Mucosa of descending colon (tissue), 3 donors: ENCODE results near the gene FBXL19. TPM values are rescaled to one million over a fixed set of nuclear protein-coding genes. Genes with fewer than 3 reads are reported as not detected.

Experiments used
- ATAC-seq: fragments of 200-7000 bp; cut with Tn5 transposase; one replicate; pipeline ENCODE4 v1.9.1; 2020; ENCODE audit warnings: mild to moderate bottlenecking, moderate library complexity
- DNase-seq, 3 donors: peaks; one replicate each; pipeline ENCODE4 v3.0.0-alpha.2; 2020
- H3K36me3 ChIP-seq: fragments of 200-600 bp; one replicate; pipeline ENCODE4 v1.8.0; 2021; ENCODE audit warnings: low read depth, mild to moderate bottlenecking
- H3K4me1 ChIP-seq: fragments of 200-600 bp; one replicate; pipeline ENCODE4 v1.8.0; 2021; ENCODE audit warnings: low read depth, mild to moderate bottlenecking
- H3K4me3 ChIP-seq: fragments of 200-600 bp; one replicate; pipeline ENCODE4 v1.8.0; 2021; ENCODE audit warnings: mild to moderate bottlenecking
- H3K9me3 ChIP-seq: fragments of 200-600 bp; one replicate; pipeline ENCODE4 v1.8.0; 2021; ENCODE audit warnings: mild to moderate bottlenecking
- intact Hi-C, 2 donors: fragments of 100-400 bp; cut with DNase I in 1 of 2; cut with micrococcal nuclease in 1 of 2; formaldehyde crosslinking; loops; one replicate each; pipeline versions ENCODE4 v1.11.0 to v1.11.1; 2022; cut with DNase I, micrococcal nuclease
- total RNA-seq, 3 donors: library from RNA; stranded (reverse); fragmentation: NEBNext Ultra II Directional in 2 of 3; extraction: Animal tissue kit (Norgen Biotek cat#: 25700) in 2 of 3; gene quantifications; one replicate each; pipeline versions ENCODE4 v1.2.1 to v1.2.4, GENCODE V29; 2021 to 2023
- TF ChIP-seq, protein P1 (sequence below): fragments of 200-600 bp; IDR thresholded peaks from one replicate; pipeline ENCODE4 v1.8.0; 2022; ENCODE audit warnings: antibody characterized with exemption, mild to moderate bottlenecking
- donor health status: DM: no; HTN: no; CAD: no; lungs with moderate emphysema.
- donor health status: DM: no; HTN: no; CAD: no.
- donor health status: DM: no; HTN: yes; CAD: no.

FBXL19 gene
- total RNA-seq, 3 donors from 2014 or later, result 17.6 to 30.3 (median 22.4) TPM

DNA sequence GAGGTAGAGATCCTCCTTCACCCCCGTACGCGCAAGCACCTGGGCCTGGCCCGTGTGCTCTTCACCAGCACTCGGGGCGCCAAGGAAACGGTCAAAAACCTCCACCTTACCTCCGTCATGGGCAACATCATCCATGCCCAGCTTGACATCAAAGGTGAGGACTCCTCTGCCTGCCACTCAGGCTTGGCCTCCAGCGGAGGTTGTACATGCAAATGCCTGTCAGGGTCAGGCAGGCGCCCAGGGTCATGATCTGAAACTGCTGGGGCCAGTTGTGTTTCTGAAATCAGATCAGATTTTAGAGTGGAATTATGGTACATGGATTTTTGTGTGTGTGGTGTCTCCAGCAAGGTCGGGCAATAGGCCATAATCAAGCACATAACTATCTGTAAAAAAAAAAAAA, 38.0 kb downstream of the FBXL19 start:
- no peaks in the 10 kb centered on the region for H3K9me3 ChIP-seq
- H3K4me3 ChIP-seq, result no peak overlapping the region
- peaks cover 11% of the 10 kb centered on the region for H3K36me3 ChIP-seq
- H3K4me1 ChIP-seq, result peaks cover 9% of the 10 kb centered on the region
- TF ChIP-seq, protein P1, sequence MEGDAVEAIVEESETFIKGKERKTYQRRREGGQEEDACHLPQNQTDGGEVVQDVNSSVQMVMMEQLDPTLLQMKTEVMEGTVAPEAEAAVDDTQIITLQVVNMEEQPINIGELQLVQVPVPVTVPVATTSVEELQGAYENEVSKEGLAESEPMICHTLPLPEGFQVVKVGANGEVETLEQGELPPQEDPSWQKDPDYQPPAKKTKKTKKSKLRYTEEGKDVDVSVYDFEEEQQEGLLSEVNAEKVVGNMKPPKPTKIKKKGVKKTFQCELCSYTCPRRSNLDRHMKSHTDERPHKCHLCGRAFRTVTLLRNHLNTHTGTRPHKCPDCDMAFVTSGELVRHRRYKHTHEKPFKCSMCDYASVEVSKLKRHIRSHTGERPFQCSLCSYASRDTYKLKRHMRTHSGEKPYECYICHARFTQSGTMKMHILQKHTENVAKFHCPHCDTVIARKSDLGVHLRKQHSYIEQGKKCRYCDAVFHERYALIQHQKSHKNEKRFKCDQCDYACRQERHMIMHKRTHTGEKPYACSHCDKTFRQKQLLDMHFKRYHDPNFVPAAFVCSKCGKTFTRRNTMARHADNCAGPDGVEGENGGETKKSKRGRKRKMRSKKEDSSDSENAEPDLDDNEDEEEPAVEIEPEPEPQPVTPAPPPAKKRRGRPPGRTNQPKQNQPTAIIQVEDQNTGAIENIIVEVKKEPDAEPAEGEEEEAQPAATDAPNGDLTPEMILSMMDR, result no peak
- no peak for ATAC-seq
- intact Hi-C loops, result no loop called here
- DNase-seq, result no peak

DNA sequence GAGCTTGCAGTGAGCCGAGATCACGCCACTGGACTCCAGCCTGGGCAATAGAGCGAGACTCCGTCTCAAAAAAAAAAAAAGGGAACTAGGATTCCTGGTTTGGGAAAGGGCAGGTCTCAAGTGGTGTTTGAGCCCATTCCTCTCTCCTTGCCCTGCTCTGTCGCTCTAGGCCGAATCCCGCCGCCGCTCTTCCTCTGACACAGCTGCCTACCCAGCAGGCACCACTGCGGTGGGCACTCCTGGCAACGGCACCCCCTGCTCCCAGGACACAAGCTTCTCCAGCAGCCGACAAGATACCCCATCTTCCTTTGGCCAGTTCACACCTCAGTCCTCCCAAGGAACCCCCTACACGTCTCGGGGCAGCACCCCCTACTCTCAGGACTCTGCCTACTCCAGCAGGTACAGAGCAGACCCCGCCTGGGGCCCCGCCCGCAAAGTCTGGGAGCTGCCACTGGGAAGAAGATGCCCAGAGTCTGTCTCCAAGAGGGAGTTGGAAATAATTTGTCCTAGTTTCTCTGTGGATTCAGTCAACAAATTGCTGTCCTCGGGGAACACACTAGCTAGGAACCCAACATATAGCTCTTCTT, 40.6 kb downstream of the FBXL19 start:
- Histone ChIP-seq H3K36me3 (peaks cover 11% of the 10 kb centered on the region), H3K9me3 (no peaks in the 10 kb centered on the region), H3K4me3 (no peak overlapping the region), H3K4me1 (peaks cover 2% of the 10 kb centered on the region)
- DNase-seq (no peak), ATAC-seq (no peak)
- TF ChIP-seq, protein P1, result no peak
- intact Hi-C loops, result no loop called here

DNA sequence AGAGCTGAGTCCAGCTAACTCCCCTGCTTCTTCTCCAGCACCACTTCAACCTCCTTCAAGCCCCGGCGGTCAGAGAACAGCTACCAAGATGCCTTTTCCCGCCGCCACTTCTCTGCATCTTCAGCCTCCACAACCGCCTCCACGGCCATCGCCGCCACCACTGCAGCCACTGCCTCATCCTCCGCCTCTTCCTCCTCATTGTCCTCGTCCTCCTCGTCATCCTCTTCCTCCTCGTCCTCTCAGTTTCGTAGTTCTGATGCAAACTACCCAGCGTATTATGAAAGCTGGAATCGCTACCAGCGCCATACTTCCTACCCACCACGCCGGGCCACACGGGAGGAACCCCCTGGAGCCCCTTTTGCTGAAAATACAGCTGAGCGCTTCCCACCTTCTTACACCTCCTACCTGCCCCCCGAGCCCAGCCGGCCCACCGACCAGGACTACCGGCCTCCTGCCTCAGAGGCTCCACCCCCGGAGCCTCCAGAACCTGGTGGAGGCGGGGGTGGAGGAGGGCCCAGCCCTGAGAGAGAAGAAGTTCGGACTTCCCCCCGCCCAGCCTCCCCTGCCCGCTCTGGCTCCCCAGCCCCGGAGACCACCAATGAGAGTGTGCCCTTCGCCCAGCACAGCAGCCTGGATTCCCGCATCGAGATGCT, 41.3 kb downstream of the FBXL19 start:
- Histone ChIP-seq H3K4me1 (no peaks in the 10 kb centered on the region), H3K36me3 (peaks cover 11% of the 10 kb centered on the region), H3K4me3 (no peak overlapping the region), H3K9me3 (no peaks in the 10 kb centered on the region)
- ATAC-seq (no peak), DNase-seq (no peak)
- intact Hi-C loops, result no loop called here
- TF ChIP-seq, protein P1, result no peak

DNA sequence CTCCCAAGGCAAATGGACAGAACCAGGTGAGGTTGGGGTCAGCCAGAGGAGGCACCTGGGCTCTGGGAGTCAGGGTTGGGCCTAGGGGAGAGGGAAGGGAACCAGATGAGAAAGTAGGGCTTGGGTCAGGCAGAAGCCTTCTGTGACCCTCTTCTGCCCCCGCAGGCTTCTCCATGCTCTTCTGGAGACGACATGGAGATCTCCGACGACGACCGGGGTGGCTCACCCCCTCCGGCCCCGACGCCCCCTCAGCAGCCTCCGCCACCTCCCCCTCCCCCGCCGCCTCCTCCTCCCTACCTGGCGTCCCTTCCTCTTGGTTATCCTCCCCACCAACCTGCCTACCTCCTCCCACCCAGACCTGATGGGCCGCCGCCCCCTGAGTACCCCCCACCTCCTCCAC, 42.1 kb downstream of the FBXL19 start:
- Histone ChIP-seq H3K36me3 (peaks cover 11% of the 10 kb centered on the region), H3K4me3 (no peak overlapping the region), H3K9me3 (no peaks in the 10 kb centered on the region), H3K4me1 (no peaks in the 10 kb centered on the region)
- TF ChIP-seq, protein P1, result no peak
- no peak for DNase-seq
- intact Hi-C loops, result no loop called here
- ATAC-seq, result no peak

DNA sequence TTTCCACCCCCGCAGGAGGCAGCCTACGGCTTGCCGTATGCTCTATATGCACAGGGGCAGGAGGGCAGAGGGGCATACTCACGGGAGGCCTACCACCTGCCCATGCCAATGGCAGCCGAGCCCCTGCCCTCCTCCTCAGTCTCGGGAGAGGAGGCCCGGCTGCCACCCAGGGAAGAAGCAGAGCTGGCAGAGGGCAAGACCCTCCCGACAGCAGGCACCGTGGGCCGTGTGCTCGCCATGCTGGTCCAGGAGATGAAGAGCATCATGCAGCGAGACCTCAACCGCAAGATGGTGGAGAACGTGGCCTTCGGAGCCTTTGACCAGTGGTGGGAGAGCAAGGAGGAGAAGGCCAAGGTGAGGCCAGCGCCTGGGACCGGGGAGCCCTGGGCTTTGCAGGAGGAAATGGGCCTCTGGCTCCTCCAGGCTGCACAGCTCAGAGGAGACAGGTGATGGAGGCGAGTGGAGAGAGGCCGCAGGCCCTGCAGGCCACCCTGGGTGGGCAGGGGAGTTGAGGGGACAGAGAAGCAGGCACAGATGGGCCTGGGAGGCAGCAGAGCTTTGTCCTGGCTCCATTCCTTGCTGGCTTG, 42.8 kb downstream of the FBXL19 start:
- no peaks in the 10 kb centered on the region for H3K9me3 ChIP-seq
- H3K4me3 ChIP-seq, result no peak overlapping the region
- H3K4me1 ChIP-seq, result no peaks in the 10 kb centered on the region
- intact Hi-C loops, result no loop called here
- DNase-seq (no peak), ATAC-seq (no peak)
- peaks cover 8% of the 10 kb centered on the region for H3K36me3 ChIP-seq
- TF ChIP-seq, protein P1, result no peak
